ENCODE results near the gene SLC45A2. TPM values are rescaled to one million over a fixed set of nuclear protein-coding genes. Genes with fewer than 3 reads are reported as not detected.

Gene SLC45A2
- total RNA-seq, 2 donors from 2014 or later = 0.73 to 0.75 TPM

- DNase-seq = no peak
- intact Hi-C loops (cut with DNase I, micrococcal nuclease) = no loop called here
- ATAC-seq = no peak
Observed at GRCh38 chr5:34008802-34009201, 24.3 kb upstream of the SLC45A2 start.

DNA sequence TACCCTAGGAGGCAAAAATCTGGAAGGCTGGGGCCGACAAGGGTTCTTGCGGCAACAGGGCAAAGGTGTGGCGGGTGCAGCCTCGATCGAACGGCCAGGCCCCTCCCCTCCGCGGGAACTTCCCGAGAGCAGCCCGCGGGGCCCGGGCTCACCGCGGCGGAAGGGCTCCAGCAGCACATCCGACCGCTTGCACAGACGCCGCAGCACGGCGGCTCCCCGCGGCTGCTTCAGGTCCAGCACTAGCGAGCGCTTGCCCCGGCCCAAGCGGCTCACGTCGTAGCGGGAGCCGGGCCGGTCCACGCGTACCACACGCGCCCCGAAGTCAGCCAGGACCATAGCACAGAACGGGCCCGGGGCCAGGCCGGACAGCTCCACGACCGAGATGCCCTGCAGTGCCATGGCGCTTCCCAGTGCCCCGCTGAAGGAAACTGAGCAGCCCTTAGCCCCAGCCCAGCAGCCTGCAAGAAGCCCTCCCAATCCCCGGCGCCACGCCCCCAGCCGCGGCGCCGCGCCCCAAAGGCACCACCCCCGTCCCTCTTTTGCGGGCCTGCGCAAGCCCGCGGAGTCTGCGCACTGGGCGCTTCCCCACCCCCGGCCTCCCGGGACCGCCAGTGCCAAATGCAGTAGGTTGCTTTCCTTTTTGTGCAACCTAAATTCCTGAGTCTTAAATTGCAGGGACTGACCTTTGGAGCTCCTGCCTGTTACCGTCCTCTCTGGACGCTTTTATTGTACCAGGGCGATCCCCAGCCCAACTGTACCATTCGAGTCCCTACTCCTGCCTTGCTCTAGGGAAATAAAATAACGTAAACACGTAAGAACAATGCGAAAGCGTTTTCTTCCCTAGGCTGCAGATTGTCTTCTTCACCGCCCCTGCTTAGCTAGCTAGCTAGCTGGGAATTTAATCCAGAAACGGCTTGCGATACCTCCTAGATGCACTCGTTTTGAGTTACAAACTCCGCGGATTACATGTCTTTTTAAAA lies 23.4 kb upstream of the SLC45A2 start, which contains the start of gene AMACR:
Gene AMACR (minus strand): TSS at position 430 of the 980 bp plus-strand sequence. CDS start 31 bp downstream, at position 399.
- DNase-seq (peak; percentile 92 to 93), ATAC-seq (peak; percentile 83)
- intact Hi-C loops (cut with DNase I, micrococcal nuclease) = no loop called here

DNA sequence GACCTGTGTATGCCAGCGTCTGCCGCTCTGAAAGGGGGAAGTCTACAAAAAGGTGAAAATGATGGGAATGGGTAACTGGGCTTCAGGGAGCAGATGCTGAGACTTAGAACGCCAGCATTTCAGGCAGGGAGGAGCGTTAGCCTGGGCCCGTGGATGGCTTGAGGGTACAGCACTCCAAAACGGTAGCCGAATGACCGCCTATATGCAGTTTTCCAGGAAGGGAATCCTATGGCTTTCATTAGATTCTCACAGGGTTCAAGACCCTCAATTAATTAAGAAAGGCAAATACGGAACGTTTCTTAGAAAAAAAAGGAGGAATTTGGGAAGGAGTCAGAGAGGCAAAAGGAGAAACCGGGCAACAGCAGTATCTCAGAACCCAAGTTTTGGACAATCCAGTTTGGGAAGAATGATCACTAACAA lies 22.7 kb upstream of the SLC45A2 start:
- DNase-seq (peak in 1 of 2 donors; percentile 41), ATAC-seq (peak; percentile 9)
- intact Hi-C loops (cut with DNase I, micrococcal nuclease) = no loop called here

DNA sequence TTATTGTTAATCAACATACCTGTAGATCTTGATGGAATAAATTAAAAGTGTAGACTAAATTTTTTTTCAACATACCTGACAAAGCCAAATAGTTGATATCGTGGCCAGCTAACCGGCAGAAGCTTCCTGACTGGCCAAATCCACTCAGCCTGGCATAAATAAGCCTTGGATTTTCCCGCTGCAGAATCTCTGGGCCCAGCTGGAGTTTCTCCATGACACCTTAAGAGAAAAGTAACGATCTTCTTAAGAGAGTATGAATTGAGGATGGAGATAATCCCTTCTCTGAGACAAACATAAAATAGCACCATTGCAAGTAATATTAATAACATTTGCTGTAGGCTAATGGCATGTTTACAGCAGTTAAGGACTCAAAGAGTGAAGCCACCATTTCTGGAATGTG lies 21.2 kb upstream of the SLC45A2 start:
- no peak for ATAC-seq

GRCh38 chr5:34005211-34005610 lies 20.7 kb upstream of the SLC45A2 start:
- DNase-seq (no peak), ATAC-seq (no peak)
- intact Hi-C loops (cut with DNase I, micrococcal nuclease) = no loop called here

More for the DNA sequence above, 21.2 kb upstream of the SLC45A2 start:
- DNase-seq = no peak
- intact Hi-C loops (cut with DNase I, micrococcal nuclease) = no loop called here

- DNase-seq (no peak), ATAC-seq (no peak)
- intact Hi-C loops (cut with DNase I, micrococcal nuclease) = no loop called here
Observed at GRCh38 chr5:34003941-34004340, 19.4 kb upstream of the SLC45A2 start.

GRCh38 chr5:34002629-34003328 lies 18.3 kb upstream of the SLC45A2 start:
- ATAC-seq = no peak
- intact Hi-C loops (cut with DNase I, micrococcal nuclease) = no loop called here
- no peak for DNase-seq

DNA sequence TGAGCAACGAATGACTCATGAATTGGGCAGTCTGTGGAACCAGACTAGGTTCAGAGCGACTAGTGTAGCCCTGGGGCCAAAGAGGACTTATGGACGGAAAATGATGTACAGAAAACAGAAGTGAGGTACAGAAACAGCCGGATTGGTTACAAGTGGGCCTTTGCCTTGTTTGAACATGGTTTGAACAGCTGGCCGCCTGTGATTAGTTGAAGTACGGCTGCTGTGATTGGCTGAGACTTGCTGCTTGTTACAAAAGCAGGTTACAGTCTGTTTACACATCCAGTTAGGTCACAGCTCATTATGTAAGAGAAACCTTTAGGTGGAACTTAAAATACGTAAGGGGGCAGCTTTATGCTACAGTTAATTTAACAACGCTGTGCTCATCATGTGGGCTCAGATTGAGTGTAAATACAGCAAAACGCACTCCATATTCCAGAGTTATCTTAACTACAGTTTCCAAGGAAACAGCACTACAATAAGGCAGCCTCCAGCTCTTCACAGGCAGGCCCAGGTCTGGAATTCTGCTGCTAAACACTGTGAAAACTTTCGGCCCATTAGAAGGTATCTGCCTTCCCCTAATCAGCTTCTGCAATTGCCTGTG lies 16.8 kb upstream of the SLC45A2 start:
- DNase-seq = peak; percentile 43 to 72
- peak; percentile 75 for ATAC-seq
- intact Hi-C loops (cut with DNase I, micrococcal nuclease) = no loop called here

DNA sequence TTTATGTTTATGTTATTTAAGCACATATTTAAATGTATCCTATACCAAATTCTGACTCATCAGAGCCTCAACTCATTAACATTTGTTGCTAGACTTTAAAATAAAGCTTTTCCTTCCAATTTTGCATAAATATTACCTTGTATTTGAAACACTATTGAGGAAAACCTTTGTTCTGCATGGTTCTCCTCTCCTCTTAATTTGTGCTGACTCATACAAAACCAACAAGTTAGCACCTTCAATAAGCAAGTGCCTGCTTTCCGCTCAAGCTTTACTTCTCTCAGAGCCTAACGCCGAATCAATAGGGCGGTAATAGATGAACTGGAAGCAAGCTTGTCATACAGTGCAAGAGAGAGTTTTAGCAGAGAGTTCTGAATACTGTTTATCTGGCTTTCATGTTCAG lies 15.5 kb upstream of the SLC45A2 start:
- intact Hi-C loops (cut with DNase I, micrococcal nuclease) = no loop called here
- ATAC-seq = no peak
- no peak for DNase-seq

DNA sequence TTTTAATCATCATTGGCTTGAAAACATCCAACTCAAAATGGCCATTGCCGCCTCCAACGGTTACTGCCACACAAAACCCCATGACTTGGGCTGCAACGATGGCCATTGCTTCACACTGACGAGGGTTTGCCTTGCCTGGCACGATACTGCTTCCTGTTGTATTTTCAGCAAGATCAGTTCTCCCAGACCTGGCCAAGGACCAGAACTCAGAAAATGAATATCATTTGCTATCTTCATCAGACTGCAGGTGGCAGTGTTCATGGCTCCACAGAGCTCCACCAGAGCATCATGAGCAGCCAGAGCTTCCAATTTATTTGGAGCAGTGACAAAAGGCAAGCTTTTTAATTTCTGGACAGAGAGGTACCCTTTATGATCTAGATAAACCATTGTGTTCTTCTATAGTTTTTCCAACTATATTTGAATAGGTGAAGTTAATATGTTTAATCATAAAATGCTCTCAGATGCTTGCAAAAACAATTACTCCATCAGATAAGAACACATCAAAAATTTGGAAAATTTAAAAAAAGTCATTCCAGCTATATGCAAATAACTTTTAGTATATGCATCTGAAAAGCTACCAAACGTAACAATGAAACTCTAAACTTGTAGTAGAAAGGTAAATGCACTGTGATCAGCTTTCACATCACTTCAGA lies 13.0 kb upstream of the SLC45A2 start:
- ATAC-seq = peak; percentile 87
- DNase-seq = peak; percentile 49 to 63
- intact Hi-C loops (cut with DNase I, micrococcal nuclease) = no loop called here

GRCh38 chr5:33995865-33996264 lies 11.4 kb upstream of the SLC45A2 start:
- ATAC-seq = no peak
- DNase-seq = no peak
- intact Hi-C loops (cut with DNase I, micrococcal nuclease) = no loop called here

GRCh38 chr5:33994845-33995244 lies 10.4 kb upstream of the SLC45A2 start:
- intact Hi-C loops (cut with DNase I, micrococcal nuclease) = no loop called here
- ATAC-seq = no peak
- no peak for DNase-seq

DNA sequence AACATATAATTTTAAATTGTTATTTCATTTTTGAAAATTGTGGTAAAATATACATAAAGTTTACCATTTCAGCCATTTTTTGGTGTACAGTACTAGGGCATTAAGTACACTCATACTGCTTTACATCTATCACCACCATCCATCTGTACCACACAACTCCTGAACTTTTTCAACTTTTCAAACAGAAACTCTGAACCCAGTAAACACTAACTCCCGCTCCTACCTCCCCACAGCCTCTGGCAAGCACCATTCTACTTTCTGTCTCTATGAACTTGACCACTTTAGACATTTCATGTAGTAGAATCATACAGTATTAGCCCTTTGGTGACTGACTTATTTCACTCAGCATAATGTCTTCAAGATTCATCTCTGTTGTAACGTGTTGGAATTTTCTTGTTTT lies 8.4 kb upstream of the SLC45A2 start:
- ATAC-seq (no peak), DNase-seq (no peak)
- intact Hi-C loops (cut with DNase I, micrococcal nuclease) = no loop called here

- intact Hi-C loops (cut with DNase I, micrococcal nuclease) = loop anchor here in 1 of 2 donors (10.0 kb wide), 1 partner anchor 469 kb away; no protein-coding TSS in a partner anchor
- no peak for DNase-seq
- no peak for ATAC-seq
Observed at GRCh38 chr5:33985447-33985846, 954 bp upstream of the SLC45A2 start.

GRCh38 chr5:33984178-33984577 lies 315 bp downstream of the SLC45A2 start:
- DNase-seq (no peak), ATAC-seq (no peak)
- intact Hi-C loops (cut with DNase I, micrococcal nuclease) = loop anchor here in 1 of 2 donors (10.0 kb wide), 1 partner anchor 471 kb away; no protein-coding TSS in a partner anchor

DNA sequence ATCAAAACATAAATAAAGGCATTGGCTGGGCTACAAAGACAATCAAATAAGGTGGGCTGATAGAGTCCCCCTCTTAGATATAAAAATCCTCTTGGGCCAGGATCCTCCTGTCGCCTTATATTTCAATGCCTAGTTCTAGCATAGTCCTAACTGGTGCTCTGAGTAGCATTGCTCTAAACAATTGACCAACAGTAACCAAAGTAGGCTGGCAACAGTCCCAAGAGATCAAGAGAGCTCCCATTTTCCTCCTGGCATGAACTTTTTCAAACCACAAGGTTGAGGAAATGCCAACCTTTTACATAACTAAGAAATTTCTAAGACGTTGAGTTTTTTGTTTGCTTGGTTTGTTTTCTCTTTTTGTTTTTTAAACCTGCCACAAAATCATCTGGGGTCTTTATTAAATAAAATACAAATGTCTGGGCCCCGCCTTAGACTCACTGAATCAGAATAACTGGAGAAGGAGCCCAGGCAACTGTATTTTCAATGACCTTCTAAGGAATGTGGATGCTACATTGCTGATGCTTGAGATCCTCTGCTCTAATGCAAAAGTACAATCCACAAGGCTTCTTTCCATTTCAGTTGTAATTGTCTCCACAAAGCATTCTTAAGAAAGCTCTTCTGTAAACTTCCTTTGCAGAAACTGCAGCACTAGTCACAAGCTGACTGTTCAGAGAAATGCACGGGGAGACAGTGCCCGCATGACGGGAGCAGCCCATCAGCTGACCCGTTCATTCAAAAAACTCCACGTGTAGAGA lies 2.9 kb downstream of the SLC45A2 start:
- ATAC-seq = no peak
- no peak for DNase-seq
- intact Hi-C loops (cut with DNase I, micrococcal nuclease) = loop anchor here in 1 of 2 donors (10.0 kb wide), 1 partner anchor 473 kb away; no protein-coding TSS in a partner anchor

DNA sequence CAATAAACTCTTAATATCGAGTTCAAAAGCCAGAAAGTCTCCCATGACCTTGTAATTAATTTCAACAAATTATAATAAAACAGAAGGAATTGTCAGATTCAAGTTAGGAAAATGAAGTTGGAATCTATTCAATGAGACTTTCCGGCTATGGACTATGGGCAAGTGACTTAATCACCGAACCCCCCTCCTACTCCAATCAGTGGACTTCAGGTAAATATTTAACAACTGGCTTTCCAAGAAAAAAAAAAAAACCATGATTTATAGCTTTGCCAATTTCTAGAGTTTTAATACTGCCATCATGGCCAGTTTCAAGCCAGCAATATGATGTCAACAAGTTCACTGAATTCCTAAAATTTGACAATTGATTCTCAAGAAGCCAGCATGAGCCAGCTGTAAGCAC lies 4.5 kb downstream of the SLC45A2 start:
- no peak for ATAC-seq
- intact Hi-C loops (cut with DNase I, micrococcal nuclease) = loop anchor here in 1 of 2 donors (10.0 kb wide), 1 partner anchor 475 kb away; no protein-coding TSS in a partner anchor
- DNase-seq = no peak

- no peak for ATAC-seq
- intact Hi-C loops (cut with DNase I, micrococcal nuclease) = no loop called here
- DNase-seq = no peak
Observed at GRCh38 chr5:33978306-33978705, 6.2 kb downstream of the SLC45A2 start.

Data from left colon (tissue), 2 donors.